DMS 273 treated with DMSO at 0.1 percent for 48 hours (cell line): ENCODE measurements around the gene POLD1.

ENCODE experiments used
- DNase-seq: peaks from one replicate; lab custom pipeline; 2025; lab: John Stamatoyannopoulos, UW

Gene POLD1

GRCh38 chr19:50418176-50419021 is 34.3 kb downstream of the POLD1 start, which contains the start of gene SPIB:
Gene SPIB, plus strand, starts transcription at chr19:50418938. Its CDS starts 25 bp downstream, at chr19:50418963.
- DNase-seq, result no peak

- no peak for DNase-seq
These were observed 35.0 kb downstream of the POLD1 start for GRCh38 chr19:50419022-50419579.

GRCh38 chr19:50419580-50420035 is 35.5 kb downstream of the POLD1 start:
- DNase-seq, result no peak

- no peak for DNase-seq
These were observed 36.0 kb downstream of the POLD1 start for GRCh38 chr19:50420127-50420526.

GRCh38 chr19:50420808-50421207 is 36.7 kb downstream of the POLD1 start:
- DNase-seq, result no peak

- DNase-seq, result no peak
These were observed 38.5 kb downstream of the POLD1 start for GRCh38 chr19:50422397-50423278.

GRCh38 chr19:50423279-50424113 is 39.3 kb downstream of the POLD1 start:
- DNase-seq, result no peak

- no peak for DNase-seq
These were observed 41.4 kb downstream of the POLD1 start for GRCh38 chr19:50425581-50425980.

GRCh38 chr19:50427318-50427925 is 43.3 kb downstream of the POLD1 start:
- no peak for DNase-seq

- no peak for DNase-seq
These were observed 43.9 kb downstream of the POLD1 start for GRCh38 chr19:50427997-50428425.

- DNase-seq, result no peak
These were observed 44.8 kb downstream of the POLD1 start for GRCh38 chr19:50428772-50429463.

- no peak for DNase-seq
These were observed 46.8 kb downstream of the POLD1 start for GRCh38 chr19:50430888-50431342.

- DNase-seq, result no peak
These were observed 47.4 kb downstream of the POLD1 start for GRCh38 chr19:50431343-50432220.

GRCh38 chr19:50432221-50433028 is 48.3 kb downstream of the POLD1 start, which contains the start of gene MYBPC2:
Gene MYBPC2, plus strand, starts transcription at chr19:50432892. Its CDS starts 62 bp downstream, at chr19:50432954.
- DNase-seq, result no peak

- no peak for DNase-seq
These were observed 49.3 kb downstream of the POLD1 start for GRCh38 chr19:50433201-50434180.

GRCh38 chr19:50434525-50434924 is 50.4 kb downstream of the POLD1 start:
- DNase-seq, result no peak

GRCh38 chr19:50435221-50435620 is 51.1 kb downstream of the POLD1 start:
- DNase-seq, result no peak
